GM19351 (cell line): ENCODE results near the gene HSD17B1.
"Not testable (repeated sequence)": the region's sequence is repeated elsewhere in the genome, so short reads cannot be mapped to it uniquely, and the experiment has no call there.

Experiments
- ATAC-seq: cut with Tn5 transposase; IDR thresholded peaks from one replicate; pipeline ENCODE4 v1.9.1; 2021; ENCODE audit warnings: mild to moderate bottlenecking, moderate library complexity; ENCODE audit not compliant: unreplicated experiment

Gene HSD17B1

GRCh38 chr17:42552736-42553135 lies at the start of gene HSD17B1:
Gene HSD17B1, plus strand, starts transcription at chr17:42552923. Its CDS starts 11 bp downstream, at chr17:42552934.
- ATAC-seq = not testable (repeated sequence)

GRCh38 chr17:42502926-42503325 lies 49.8 kb upstream of the HSD17B1 start:
- no peak for ATAC-seq

DNA sequence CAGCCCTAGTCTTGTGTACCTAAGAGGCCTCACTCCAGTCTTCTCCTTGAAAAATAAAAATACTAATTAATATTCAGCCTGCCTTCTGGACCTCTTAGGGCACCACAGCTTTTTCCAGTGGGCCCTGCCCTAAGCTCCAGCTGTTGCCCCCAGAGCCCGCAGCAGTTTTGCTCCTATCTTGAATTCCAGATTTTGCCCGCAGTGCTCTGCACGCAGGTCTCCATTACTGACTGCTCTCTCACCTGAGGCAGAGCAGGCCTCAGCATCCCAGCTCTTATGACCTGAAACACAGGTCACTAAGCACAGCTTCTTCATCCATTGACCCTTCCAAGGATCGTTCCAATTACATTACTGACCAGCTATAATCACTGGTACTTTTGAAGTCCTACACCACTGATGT lies 45.1 kb upstream of the HSD17B1 start:
- no peak for ATAC-seq

DNA sequence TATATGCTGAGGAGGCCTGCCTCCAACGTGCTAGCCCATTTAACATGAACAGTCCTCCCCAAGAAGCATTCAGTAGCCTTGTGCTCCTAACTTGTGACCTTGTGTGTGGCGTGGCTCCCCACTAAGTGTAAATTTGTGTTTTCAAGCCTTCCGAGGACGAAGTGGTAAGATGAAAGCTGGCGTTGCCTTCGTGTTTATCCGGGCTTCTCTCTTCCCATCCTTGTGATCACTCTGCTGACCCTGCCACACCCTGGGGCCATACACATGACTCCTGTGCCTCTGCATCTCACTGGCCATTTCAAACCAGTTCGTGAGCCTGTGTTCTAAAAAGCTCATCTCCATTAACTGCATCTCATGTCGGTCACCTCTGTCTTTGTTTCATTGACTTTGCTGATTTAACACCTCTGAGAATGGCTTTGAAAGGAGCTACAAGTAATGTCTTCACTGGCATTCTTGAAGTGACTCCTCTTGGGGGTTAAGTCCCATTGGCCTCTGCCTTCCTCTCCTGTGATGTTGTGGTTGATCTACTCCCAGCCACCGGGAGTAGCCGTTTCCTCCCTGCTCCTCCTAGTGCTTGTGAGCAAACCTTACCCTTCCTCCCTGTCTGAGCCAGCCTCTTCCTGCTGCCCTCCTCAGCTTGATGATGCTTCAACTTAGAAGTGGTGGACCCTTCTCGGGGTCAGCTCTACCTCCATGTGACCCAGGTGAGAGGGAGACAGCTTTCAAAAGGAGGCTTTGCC lies 44.1 kb upstream of the HSD17B1 start:
- ATAC-seq = no peak

GRCh38 chr17:42509409-42509808 lies 43.3 kb upstream of the HSD17B1 start:
- no peak for ATAC-seq

DNA sequence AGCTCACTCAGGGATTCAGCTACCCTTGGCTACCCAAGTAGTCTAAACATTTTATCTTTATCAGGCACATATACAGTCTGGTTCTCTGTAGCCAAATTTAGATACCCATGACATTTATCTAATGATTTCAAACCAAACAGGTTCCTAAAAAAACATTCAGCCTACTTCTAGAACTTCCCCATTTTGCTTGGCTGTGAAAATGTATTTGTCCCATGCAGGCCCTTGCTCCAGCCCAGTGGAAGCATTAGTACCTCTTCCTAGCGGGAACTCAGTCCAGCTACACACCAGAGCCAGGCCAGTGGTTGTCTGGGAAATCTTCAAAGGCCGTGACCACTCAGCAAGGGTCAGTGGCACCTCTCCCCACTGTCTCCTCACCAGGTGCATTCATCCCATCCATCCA lies 42.9 kb upstream of the HSD17B1 start:
- ATAC-seq = no peak

GRCh38 chr17:42512246-42512645 lies 40.5 kb upstream of the HSD17B1 start:
- ATAC-seq = no peak

DNA sequence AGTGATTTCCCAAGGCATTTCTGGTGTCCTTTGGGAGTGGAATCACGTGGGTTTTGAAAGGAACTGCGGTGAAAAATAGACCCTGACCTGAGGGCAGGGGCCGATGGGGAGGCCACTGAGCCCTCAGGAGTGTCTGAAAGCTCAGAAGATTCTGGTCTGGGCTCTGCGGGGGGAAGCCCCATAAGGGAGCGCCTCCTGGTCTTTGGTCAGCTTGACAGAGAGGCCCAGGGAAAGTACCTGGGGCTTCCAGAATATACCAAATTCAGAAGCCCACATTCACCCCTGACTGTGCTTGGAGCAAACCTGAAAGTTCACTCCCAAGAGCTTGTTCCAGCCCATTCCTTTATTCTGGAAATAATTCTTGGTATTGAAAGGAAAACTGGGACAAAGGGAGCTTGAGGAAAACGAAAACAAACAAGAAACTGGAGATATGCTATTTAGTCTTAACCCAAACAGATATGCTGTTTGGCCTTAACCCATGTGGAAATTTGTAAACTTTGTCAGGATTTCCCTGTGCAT lies 39.9 kb upstream of the HSD17B1 start:
- ATAC-seq = no peak

DNA sequence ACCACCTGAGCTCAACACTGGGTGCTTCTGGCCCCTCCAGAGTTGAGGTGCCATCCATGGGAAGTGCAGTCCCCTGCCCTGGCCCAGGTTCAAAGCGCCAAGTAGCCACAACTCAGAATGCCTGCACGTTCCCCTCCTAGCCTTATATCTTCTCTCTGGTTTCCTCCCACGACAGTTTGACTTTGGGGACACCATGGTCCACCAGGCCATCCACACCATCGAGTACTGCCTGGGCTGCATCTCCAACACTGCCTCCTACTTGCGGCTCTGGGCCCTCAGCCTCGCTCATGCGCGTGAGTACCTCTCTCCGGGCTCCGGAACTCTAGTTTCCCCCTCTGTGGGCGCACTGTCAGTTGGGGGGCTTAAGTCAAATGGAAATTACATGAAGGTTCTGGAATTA lies 39.0 kb upstream of the HSD17B1 start:
- ATAC-seq = no peak

DNA sequence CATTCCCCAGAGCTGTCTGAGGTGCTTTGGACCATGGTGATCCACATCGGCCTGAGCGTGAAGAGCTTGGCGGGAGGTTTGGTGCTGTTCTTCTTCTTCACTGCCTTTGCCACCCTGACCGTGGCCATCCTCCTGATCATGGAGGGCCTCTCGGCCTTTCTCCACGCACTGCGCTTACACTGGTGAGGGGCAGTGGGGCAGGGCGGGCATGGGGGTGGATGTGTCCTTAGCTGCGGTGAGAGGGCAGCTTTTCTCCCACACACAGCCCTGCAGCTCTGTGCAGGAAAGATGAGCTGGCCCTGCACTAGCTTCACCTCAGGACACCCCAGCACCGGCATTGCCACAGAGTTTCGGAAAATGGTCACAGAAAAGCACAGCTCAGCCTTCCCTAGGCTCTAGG lies 38.4 kb upstream of the HSD17B1 start:
- ATAC-seq = no peak

DNA sequence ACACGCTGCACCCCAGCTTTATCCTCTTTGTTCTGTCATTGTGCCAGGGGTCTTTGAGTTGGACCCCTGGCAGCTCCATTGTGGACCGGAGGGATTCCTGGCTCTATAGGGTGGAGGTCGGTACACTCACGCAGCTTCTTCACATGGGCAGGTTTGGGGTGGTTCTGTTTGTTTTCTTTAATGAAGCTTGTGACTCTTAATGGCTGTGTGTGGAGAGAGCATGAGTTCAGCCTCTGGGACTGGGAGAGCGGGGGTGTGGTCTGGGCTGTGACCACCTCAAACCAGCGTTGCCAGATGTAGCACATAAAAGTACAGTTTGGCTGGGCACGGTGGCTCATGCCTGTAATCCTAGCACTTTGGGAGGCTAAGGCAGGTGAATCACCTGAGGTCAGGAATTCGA lies 37.9 kb upstream of the HSD17B1 start:
- no peak for ATAC-seq

DNA sequence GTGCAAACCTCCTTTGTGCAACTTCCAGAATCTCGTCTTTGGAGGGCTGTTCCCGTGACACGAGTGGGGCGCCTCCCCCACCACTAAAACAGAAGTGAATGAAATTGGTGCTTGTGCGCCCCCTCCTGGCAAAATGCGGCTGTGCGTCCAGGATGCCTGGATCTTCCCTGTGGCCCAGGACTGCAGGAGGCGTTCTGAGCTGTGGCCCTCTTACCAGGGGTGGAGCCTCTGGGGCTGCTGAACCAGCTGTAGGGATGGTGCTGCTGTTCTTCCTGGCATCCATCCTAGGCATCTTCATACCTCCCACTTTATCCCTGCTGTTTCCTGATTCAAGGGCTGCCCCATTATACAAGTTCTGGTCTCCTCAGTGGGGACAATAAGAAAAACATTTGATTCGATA lies 35.2 kb upstream of the HSD17B1 start:
- ATAC-seq = no peak

- no peak for ATAC-seq
These were observed 34.5 kb upstream of the HSD17B1 start for GRCh38 chr17:42518046-42518754.

- ATAC-seq = no peak
These were observed 33.8 kb upstream of the HSD17B1 start for GRCh38 chr17:42518755-42519545.

- ATAC-seq = no peak
These were observed 32.9 kb upstream of the HSD17B1 start for GRCh38 chr17:42519546-42520491.

DNA sequence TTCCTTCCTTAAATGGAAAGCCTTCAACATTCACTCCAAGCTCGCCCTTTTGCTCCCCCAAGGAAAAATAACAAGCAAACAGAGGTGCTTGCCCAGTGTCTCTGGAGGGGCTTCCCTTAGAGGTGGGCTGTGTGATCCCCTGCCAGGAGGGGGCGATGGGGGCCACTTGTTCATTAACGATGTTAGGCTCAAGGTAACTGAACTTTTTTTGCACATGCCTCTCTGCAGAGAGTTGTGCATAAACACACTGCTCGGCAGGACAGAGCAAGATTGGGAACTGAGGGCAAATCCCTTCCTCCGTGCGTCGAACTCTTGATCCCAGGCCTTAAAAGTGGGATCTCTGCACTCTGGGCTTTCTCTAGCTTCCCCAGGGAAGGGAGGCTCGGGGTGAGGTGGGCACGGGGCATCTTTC lies 32.2 kb upstream of the HSD17B1 start:
- ATAC-seq = no peak

DNA sequence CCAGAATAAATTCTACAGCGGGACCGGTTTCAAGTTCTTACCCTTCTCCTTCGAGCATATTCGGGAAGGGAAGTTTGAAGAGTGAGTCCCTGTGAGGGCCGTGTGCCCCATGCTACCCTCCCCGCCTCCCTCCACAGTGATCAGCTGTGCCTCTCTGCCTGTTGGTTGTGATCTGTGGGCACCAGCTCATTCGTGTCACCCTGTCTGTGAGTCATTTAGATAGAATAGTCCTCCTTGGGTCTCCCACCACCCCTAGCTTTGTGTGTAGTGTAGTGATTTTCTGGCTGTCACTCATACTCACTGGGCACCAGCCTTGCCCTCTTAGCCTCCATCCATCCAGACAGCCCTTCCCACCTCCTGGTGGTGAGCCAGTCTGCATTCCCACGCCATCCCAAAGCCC lies 31.7 kb upstream of the HSD17B1 start:
- no peak for ATAC-seq

- ATAC-seq = no peak
These were observed 31.0 kb upstream of the HSD17B1 start for GRCh38 chr17:42521666-42522262.

GRCh38 chr17:42522263-42522790 lies 30.4 kb upstream of the HSD17B1 start:
- ATAC-seq = no peak

DNA sequence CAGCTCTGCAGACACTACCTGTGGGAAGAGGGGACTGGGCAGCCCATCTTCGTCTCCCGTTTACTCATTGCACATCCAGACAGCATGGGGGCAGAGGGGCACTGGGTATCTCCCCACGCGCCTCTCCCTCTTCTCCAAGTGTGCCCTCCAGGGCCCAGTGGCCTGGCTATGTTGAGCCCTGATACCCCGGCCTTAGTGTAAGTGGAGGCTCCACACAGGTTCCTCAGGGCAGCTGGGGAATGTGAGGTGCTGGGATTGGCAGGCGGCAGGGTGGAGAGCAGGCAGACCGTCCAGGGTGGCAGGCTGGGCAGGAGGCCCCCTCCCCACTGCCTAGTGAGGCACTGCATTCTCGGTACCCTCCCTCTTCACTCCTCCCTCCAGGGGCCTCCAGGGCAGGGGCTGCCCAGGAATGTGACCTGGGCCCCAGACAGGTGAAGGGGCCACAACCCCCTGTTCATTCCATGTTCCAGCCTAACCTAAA lies 29.9 kb upstream of the HSD17B1 start:
- ATAC-seq = no peak
